Sigmoid colon (tissue), 4 donors: ENCODE measurements around the gene CHRM1.

Experiments
- EP300 ChIP-seq, 4 donors: sonication (generic); formaldehyde crosslinking; IDR thresholded peaks; one replicate each; pipeline ENCODE4 v1.6.1; 2017; ENCODE audit warnings: antibody characterized with exemption in 4 of 4
- POLR2A ChIP-seq, 2 donors: fragments of 450-650 bp; IDR thresholded peaks; one replicate each; pipeline ENCODE4 v1.6.1; 2016; ENCODE audit warnings: antibody characterized with exemption in 2 of 2, mild to moderate bottlenecking in 2 of 2, moderate library complexity in 2 of 2
- POLR2AphosphoS5 ChIP-seq, 4 donors: sonication (generic); formaldehyde crosslinking; IDR thresholded peaks; one replicate each; pipeline ENCODE4 v1.6.1; 2017; ENCODE audit warnings: antibody characterized with exemption in 4 of 4
- TF ChIP-seq, protein P1 (sequence below), 4 experiments: fragments of 450-650 bp in 3 of 4; fragments of 200-600 bp in 1 of 4; IDR thresholded peaks; one replicate each; pipeline ENCODE4 v1.5.1; 2016 to 2019; ENCODE audit warnings: antibody characterized with exemption in 4 of 4, mild to moderate bottlenecking in 3 of 4, moderate library complexity in 2 of 4

DNA sequence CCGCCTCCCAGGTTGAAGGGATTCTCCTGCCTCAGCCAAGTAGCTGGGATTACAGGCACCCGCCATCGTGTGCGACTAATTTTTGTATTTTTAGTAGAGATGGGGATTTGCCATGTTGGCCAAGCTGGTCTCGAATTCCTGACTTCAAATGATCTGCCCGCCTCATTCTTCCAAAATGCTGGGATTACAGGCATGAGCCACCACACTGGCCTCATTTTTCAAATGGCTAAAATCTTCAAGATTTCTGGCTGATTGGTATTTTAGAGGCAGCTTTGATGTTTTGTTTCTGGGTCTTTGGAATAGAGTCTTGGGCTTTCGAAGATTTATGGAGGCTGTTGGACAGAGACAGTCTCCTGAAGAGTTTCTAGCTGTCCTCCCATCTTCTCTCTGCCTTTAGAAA is 46.3 kb downstream of the CHRM1 start:
- TF ChIP-seq POLR2A (IDR thresholded peaks at IDR 0.05) (no peak), POLR2AphosphoS5 (IDR thresholded peaks at IDR 0.05) (no peak), EP300 (IDR thresholded peaks at IDR 0.05) (no peak)
- TF ChIP-seq, protein P1, sequence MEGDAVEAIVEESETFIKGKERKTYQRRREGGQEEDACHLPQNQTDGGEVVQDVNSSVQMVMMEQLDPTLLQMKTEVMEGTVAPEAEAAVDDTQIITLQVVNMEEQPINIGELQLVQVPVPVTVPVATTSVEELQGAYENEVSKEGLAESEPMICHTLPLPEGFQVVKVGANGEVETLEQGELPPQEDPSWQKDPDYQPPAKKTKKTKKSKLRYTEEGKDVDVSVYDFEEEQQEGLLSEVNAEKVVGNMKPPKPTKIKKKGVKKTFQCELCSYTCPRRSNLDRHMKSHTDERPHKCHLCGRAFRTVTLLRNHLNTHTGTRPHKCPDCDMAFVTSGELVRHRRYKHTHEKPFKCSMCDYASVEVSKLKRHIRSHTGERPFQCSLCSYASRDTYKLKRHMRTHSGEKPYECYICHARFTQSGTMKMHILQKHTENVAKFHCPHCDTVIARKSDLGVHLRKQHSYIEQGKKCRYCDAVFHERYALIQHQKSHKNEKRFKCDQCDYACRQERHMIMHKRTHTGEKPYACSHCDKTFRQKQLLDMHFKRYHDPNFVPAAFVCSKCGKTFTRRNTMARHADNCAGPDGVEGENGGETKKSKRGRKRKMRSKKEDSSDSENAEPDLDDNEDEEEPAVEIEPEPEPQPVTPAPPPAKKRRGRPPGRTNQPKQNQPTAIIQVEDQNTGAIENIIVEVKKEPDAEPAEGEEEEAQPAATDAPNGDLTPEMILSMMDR (IDR thresholded peaks at IDR 0.05) = no peak
